Lower leg skin (tissue), 4 donors: ENCODE measurements around the gene ADAMTS6. TPM values are rescaled to one million over a fixed set of nuclear protein-coding genes. Genes with fewer than 3 reads are reported as not detected.
"Not testable (repeated sequence)": the region's sequence is repeated elsewhere in the genome, so short reads cannot be mapped to it uniquely, and the experiment has no call there.

Source experiments
- DNase-seq, 2 donors: peaks; one replicate each; pipeline ENCODE4 v3.0.0-alpha.2; 2019; ENCODE audit warnings: low spot score in 2 of 2
- H3K4me3 ChIP-seq: fragments of 200-600 bp; sonication (generic); 2 replicates; pipeline ENCODE4 v1.5.1; 2017; ENCODE audit warnings: mild to moderate bottlenecking, low read depth; ENCODE audit not compliant: poor library complexity, severe bottlenecking
- CTCF ChIP-seq, 3 donors: fragments of 450-650 bp; IDR thresholded peaks; one replicate each; pipeline ENCODE4 v1.5.1; 2016; ENCODE audit warnings: antibody characterized with exemption in 3 of 3, mild to moderate bottlenecking in 3 of 3, moderate library complexity in 2 of 3
- POLR2A ChIP-seq, 2 donors: fragments of 450-650 bp; IDR thresholded peaks; one replicate each; pipeline ENCODE4 v1.6.1; 2016 to 2017; ENCODE audit warnings: antibody characterized with exemption in 2 of 2, mild to moderate bottlenecking in 1 of 2, moderate library complexity in 1 of 2
- WGBS, 2 donors: methylation state at CpG; one replicate each; pipeline ENCODE4 v1.1.5; 2018; 5-methylcytosine and 5-hydroxymethylcytosine counted together
- intact Hi-C: fragments of 100-400 bp; cut with DNase I; formaldehyde crosslinking; loops from one replicate; pipeline ENCODE4 v1.15.0; 2023; ENCODE audit warnings: low total_unique reads
- total RNA-seq, 4 donors: library from RNA; depleted of rRNA; stranded (reverse); fragments of >200 nt; gene quantifications; one replicate each; pipeline ENCODE4 v1.1.0, GENCODE V29; 2016

Gene ADAMTS6
- total RNA-seq, 4 donors from 2014 or later: 0.42 to 1.1 (median 0.82) TPM

DNA sequence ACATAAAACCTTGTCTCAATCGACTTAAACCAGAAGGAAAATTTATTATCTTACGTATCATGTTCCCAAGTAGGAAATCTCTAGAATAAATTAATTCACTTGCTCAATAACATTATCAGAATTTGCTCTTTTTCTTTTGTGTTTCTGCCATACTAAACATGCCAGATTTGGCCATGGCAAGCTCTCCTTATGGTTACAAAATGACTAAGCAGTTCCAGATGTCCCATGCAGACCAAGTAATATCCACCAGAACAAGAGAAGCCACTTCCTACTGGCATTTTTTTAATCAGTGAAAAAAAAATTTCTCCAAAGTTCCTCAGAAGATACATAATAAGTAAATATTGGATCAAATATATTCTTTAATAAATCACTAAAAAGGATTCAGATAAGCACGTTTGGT, 25.2 kb upstream of the ADAMTS6 start:
- TF ChIP-seq CTCF (IDR thresholded peaks at IDR 0.05) (no peak), POLR2A (IDR thresholded peaks at IDR 0.05) (no peak)
- intact Hi-C loops: no loop called here
- no peak for DNase-seq
- no peak overlapping the region for H3K4me3 ChIP-seq
- WGBS, 2 donors: 46 to 53% methylated on average over 3 of the region's 3 CpGs

GRCh38 chr5:65489119-65489518, 7.4 kb upstream of the ADAMTS6 start:
- 91 to 95% methylated on average over 4 of the region's 4 CpGs for WGBS, 2 donors
- no peak for DNase-seq
- H3K4me3 ChIP-seq: no peak overlapping the region
- intact Hi-C loops: loop anchor here (10.0 kb wide), 1 partner anchor 684 kb away; no protein-coding TSS in a partner anchor
- TF ChIP-seq POLR2A (IDR thresholded peaks at IDR 0.05) (no peak), CTCF (IDR thresholded peaks at IDR 0.05) (no peak)

GRCh38 chr5:65488038-65488687, 6.4 kb upstream of the ADAMTS6 start:
- 84 to 90% methylated on average over 7 of the region's 7 CpGs for WGBS, 2 donors
- not testable (repeated sequence) for H3K4me3 ChIP-seq, DNase-seq
- intact Hi-C loops: loop anchor here (10.0 kb wide), 1 partner anchor 683 kb away; no protein-coding TSS in a partner anchor

DNA sequence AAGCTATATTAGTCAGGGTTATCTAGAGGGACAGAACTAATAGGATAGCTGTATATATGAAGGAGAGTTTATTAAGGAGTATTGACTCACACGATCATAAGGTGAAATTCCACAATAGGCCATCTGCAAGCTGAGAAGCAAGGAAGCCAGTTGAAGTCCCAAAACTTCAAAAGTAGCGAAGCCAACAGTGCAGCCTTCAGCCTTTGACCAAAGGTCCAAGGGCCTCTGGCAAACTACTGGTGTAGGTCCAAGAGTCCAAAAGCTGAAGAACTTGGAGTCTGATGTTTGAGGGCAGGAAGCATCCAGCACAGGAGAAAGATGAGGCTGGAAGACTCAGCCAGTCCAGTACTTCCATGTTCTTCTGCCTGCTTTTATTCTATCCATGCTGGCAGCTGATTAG, 5.1 kb upstream of the ADAMTS6 start:
- 90 to 98% methylated on average over 2 of the region's 2 CpGs for WGBS, 2 donors
- DNase-seq: not testable (repeated sequence)

GRCh38 chr5:65485405-65485804, 3.7 kb upstream of the ADAMTS6 start:
- TF ChIP-seq POLR2A (IDR thresholded peaks at IDR 0.05) (no peak), CTCF (IDR thresholded peaks at IDR 0.05) (no peak)
- intact Hi-C loops: loop anchor here (10.0 kb wide), 1 partner anchor 681 kb away; no protein-coding TSS in a partner anchor
- no peak overlapping the region for H3K4me3 ChIP-seq
- 94 to 95% methylated on average over 16 to 27 of the region's 28 CpGs for WGBS, 2 donors
- no peak for DNase-seq

More for the DNA sequence above, 5.1 kb upstream of the ADAMTS6 start:
- H3K4me3 ChIP-seq: not testable (repeated sequence)
- intact Hi-C loops: loop anchor here (10.0 kb wide), 1 partner anchor 682 kb away; no protein-coding TSS in a partner anchor

GRCh38 chr5:65483546-65484346, 2.0 kb upstream of the ADAMTS6 start:
- TF ChIP-seq CTCF (IDR thresholded peaks at IDR 0.05) (no peak), POLR2A (IDR thresholded peaks at IDR 0.05) (no peak)
- intact Hi-C loops: loop anchor here (10.0 kb wide), 1 partner anchor 679 kb away; no protein-coding TSS in a partner anchor
- no peak overlapping the region for H3K4me3 ChIP-seq
- no peak for DNase-seq
- 19 to 26% methylated on average over 3 of the region's 3 CpGs for WGBS, 2 donors
